ENCODE measurements around the gene PEX5L.

Gene PEX5L

GRCh38 chr3:179853176-179853575 lies 183.6 kb downstream of the PEX5L start:
- TF ChIP-seq, protein P1, sequence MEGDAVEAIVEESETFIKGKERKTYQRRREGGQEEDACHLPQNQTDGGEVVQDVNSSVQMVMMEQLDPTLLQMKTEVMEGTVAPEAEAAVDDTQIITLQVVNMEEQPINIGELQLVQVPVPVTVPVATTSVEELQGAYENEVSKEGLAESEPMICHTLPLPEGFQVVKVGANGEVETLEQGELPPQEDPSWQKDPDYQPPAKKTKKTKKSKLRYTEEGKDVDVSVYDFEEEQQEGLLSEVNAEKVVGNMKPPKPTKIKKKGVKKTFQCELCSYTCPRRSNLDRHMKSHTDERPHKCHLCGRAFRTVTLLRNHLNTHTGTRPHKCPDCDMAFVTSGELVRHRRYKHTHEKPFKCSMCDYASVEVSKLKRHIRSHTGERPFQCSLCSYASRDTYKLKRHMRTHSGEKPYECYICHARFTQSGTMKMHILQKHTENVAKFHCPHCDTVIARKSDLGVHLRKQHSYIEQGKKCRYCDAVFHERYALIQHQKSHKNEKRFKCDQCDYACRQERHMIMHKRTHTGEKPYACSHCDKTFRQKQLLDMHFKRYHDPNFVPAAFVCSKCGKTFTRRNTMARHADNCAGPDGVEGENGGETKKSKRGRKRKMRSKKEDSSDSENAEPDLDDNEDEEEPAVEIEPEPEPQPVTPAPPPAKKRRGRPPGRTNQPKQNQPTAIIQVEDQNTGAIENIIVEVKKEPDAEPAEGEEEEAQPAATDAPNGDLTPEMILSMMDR (IDR thresholded peaks at IDR 0.05; ENCODE audit: low read depth, low read length) = no peak
- no peak overlapping the region for H3K4me3 ChIP-seq (ENCODE audit: low read depth, low read length)

GRCh38 chr3:179852142-179852905 lies 184.4 kb downstream of the PEX5L start:
- no peak overlapping the region for H3K4me3 ChIP-seq (ENCODE audit: low read depth, low read length)
- TF ChIP-seq, protein P1 (IDR thresholded peaks at IDR 0.05; ENCODE audit: low read depth, low read length) = 0 out of 2 replicates have a peak, but pooled peaks have one; percentile 8

GRCh38 chr3:179848711-179849110 lies 188.0 kb downstream of the PEX5L start:
- TF ChIP-seq, protein P1 (IDR thresholded peaks at IDR 0.05; ENCODE audit: low read depth, low read length) = no peak
- H3K4me3 ChIP-seq (ENCODE audit: low read depth, low read length) = no peak overlapping the region

GRCh38 chr3:179842061-179842460 lies 194.7 kb downstream of the PEX5L start:
- TF ChIP-seq, protein P1 (IDR thresholded peaks at IDR 0.05; ENCODE audit: low read depth, low read length) = no peak

DNA sequence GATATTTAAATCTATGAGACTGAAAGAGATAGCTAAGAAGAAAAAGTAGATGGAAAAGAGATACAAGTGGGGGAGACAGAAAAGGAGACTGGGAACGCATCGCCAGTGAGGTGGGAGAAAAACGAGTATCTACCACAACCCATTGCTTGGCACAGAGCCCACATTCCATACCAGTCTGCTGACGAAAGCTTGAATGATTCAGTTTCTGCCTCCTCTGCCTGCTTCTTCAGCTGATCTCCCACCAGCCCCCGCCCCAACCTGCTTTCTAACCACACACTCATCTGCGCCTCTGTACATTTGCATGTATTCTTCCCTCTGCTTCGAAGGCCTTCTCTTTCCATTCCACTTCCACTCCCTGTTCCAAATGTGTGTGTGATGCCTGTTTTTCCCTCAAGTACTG lies 195.8 kb downstream of the PEX5L start:
- TF ChIP-seq, protein P1 (IDR thresholded peaks at IDR 0.05; ENCODE audit: low read depth, low read length) = no peak
- H3K4me3 ChIP-seq (ENCODE audit: low read depth, low read length) = no peak overlapping the region

More at GRCh38 chr3:179842061-179842460, 194.7 kb downstream of the PEX5L start:
- H3K4me3 ChIP-seq (ENCODE audit: low read depth, low read length) = no peak overlapping the region

DNA sequence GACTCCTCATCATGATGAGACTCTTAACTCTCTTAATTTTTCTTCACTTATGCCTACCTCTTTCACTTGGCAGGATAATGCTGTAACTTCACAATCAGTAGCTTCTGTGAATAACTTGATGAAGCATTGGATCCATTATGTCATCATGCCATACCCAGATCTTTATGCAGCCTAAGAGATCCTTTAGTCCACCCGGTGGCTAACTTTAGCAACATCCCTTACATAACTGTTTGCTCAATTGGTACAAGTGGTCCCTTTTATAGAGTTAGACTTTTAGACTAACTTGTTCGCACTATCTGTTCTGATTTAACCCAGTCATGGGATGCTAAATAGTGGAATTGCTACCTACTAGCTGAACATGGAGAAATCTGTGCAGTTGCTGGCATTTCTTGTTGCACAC lies 199.4 kb downstream of the PEX5L start:
- TF ChIP-seq, protein P1 (IDR thresholded peaks at IDR 0.05; ENCODE audit: low read depth, low read length) = no peak

GRCh38 chr3:179833294-179833693 lies 203.4 kb downstream of the PEX5L start:
- TF ChIP-seq, protein P1 (IDR thresholded peaks at IDR 0.05; ENCODE audit: low read depth, low read length) = no peak
- no peak overlapping the region for H3K4me3 ChIP-seq (ENCODE audit: low read depth, low read length)

More for the DNA sequence above, 199.4 kb downstream of the PEX5L start:
- H3K4me3 ChIP-seq (ENCODE audit: low read depth, low read length) = no peak overlapping the region
